HepG2 (cell line): Measurements from ENCODE around the gene PYCR2. TPM values are rescaled to one million over a fixed set of nuclear protein-coding genes. Genes with fewer than 3 reads are reported as not detected.

Source experiments
- ATF4 ChIP-seq, 2 experiments: fragments of 450-650 bp in 1 of 2; sonication (generic) in 1 of 2; formaldehyde crosslinking; IDR thresholded peaks; 2 replicates each; pipeline versions ENCODE4 v1.5.0 to v1.8.0; 2020 to 2022; ENCODE audit warnings: mild to moderate bottlenecking in 1 of 2, missing genetic modification reagents in 1 of 2
- RCOR2 ChIP-seq: IDR thresholded peaks from 2 replicates; pipeline ENCODE4 v1.6.1; 2016; ENCODE audit warnings: missing biosample characterization, missing genetic modification reagents
- RERE ChIP-seq: IDR thresholded peaks from 2 replicates; pipeline ENCODE4 v1.6.1; 2016; ENCODE audit warnings: low read depth, missing genetic modification reagents, missing compliant biosample characterization
- SYNCRIP ChIP-seq: fragments of 200-400 bp; formaldehyde crosslinking; IDR thresholded peaks from 2 replicates; pipeline ENCODE4 v1.6.1; 2018; ENCODE audit warnings: mild to moderate bottlenecking, low read depth, low read length; ENCODE audit not compliant: insufficient read depth
- YY1 ChIP-seq: IDR thresholded peaks from 2 replicates; pipeline ENCODE4 v1.6.1; 2011; ENCODE audit warnings: low read length, low read depth, moderate library complexity, mild to moderate bottlenecking; ENCODE audit not compliant: insufficient read depth, insufficient replicate concordance
- ZGPAT ChIP-seq: IDR thresholded peaks from 2 replicates; pipeline ENCODE4 v1.6.1; 2016; ENCODE audit warnings: mild to moderate bottlenecking
- ZNF570 ChIP-seq: sonication (generic); formaldehyde crosslinking; IDR thresholded peaks from 2 replicates; pipeline ENCODE4 v1.4.0; 2020; ENCODE audit warnings: mild to moderate bottlenecking, missing genetic modification reagents, borderline replicate concordance
- ZNF780A ChIP-seq: sonication (generic); formaldehyde crosslinking; IDR thresholded peaks from 2 replicates; pipeline ENCODE4 v1.8.0; 2022; ENCODE audit warnings: mild to moderate bottlenecking, missing genetic modification reagents, moderate library complexity
- polyA plus RNA-seq, 8 experiments: library from polyadenylated mRNA; depleted of rRNA in 3 of 8; stranded (reverse) in 7 of 8; unstranded in 1 of 8; fragments of >200 nt; fragmentation: Illumina TruSeq in 4 of 8; extraction: Trizol in 4 of 8; gene quantifications; 2 replicates each; pipeline versions ENCODE4 v1.2.1 to v1.2.3, GENCODE V29; 2011 to 2016; ENCODE audit warnings: low read depth in 4 of 8, missing spikeins in 1 of 8, mixed read lengths in 1 of 8; ENCODE audit not compliant: insufficient read depth in 1 of 8
- total RNA-seq, 5 experiments: library from RNA; depleted of rRNA; stranded (reverse); fragments of >200 nt; fragmentation: Illumina TruSeq; extraction: Trizol; gene quantifications; 2 replicates each; pipeline ENCODE4 v1.2.3, GENCODE V29; 2016; ENCODE audit warnings: low read depth in 1 of 5
- TF ChIP-seq, protein P1 (sequence below): sonication (generic); formaldehyde crosslinking; IDR thresholded peaks from 2 replicates; pipeline ENCODE4 v1.8.0; 2022; ENCODE audit warnings: low read depth, missing genetic modification reagents
- TF ChIP-seq, protein P2 (sequence below): IDR thresholded peaks from 2 replicates; pipeline ENCODE4 v1.6.1; 2012; ENCODE audit warnings: low read depth, low read length, improper control_type of control experiment
- TF ChIP-seq, protein P3 (sequence below): sonication (generic); formaldehyde crosslinking; IDR thresholded peaks from 2 replicates; pipeline ENCODE4 v1.4.0; 2020; ENCODE audit warnings: missing genetic modification reagents

The PYCR2 gene
- total and polyA plus RNA-seq, 2 of the 13 experiments (the other 11 are each of a cell fraction or from before 2014, with no cell fraction given): 47.2 to 47.8 TPM

DNA sequence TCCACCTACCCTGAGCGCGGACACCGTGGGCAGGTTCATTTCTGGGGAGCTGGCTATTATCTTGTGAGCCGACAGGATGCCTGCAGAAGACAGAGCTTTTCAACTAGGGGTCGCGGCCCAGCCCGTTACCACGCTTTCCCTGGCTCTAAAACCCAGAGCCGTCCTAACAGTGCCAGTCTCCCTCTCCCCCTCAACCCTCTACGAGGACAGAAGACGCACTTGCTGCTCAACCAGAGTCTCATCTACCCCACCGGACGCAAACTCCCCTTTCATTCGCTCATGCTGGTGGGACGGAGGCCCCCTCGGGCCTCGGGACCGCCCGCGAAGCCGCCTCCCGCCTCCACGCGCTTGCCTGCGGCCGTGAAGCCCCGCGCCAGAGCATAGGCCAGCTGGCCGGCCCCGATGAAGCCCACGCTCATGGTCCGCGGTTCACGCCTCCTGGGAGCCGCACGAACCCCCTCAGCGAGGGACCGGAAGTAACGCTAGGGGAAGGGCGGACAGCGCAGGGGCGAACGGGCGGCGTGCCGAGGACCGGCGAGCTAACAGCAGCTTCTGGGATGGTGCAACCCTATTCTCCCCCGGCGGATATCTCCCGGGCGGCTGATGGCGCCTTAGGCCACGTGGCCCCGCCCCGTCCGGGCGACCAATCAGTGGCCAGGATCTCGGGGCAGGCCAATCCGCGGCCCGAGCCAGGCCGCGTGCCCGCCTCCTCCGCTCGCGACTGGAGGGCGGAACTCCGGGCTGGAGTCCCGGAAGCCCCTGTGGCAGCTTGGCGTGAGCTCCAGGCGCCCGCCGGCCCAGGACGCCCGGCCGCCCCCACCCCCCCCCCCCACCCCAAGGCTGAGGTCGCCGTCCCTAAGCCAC lies at the start of gene PYCR2 (continued):
- TF ChIP-seq ZNF570 (CRISPR knock-in tag): no peak
- no peak for TF ChIP-seq ZNF780A (CRISPR knock-in tag)
- no peak for TF ChIP-seq SYNCRIP
- peak; percentile 75; the same call in 1 of the 2 replicates for TF ChIP-seq ZGPAT
- no peak for TF ChIP-seq RERE (CRISPR knock-in tag)
- TF ChIP-seq, protein P1, sequence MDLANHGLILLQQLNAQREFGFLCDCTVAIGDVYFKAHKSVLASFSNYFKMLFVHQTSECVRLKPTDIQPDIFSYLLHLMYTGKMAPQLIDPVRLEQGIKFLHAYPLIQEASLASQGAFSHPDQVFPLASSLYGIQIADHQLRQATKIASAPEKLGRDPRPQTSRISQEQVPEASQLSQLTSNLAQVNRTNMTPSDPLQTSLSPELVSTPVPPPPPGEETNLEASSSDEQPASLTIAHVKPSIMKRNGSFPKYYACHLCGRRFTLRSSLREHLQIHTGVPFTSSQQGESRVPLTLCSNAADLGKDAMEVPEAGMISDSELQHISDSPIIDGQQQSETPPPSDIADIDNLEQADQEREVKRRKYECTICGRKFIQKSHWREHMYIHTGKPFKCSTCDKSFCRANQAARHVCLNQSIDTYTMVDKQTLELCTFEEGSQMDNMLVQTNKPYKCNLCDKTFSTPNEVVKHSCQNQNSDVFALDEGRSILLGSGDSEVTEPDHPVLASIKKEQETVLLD: peak; percentile 97
- TF ChIP-seq, protein P2, sequence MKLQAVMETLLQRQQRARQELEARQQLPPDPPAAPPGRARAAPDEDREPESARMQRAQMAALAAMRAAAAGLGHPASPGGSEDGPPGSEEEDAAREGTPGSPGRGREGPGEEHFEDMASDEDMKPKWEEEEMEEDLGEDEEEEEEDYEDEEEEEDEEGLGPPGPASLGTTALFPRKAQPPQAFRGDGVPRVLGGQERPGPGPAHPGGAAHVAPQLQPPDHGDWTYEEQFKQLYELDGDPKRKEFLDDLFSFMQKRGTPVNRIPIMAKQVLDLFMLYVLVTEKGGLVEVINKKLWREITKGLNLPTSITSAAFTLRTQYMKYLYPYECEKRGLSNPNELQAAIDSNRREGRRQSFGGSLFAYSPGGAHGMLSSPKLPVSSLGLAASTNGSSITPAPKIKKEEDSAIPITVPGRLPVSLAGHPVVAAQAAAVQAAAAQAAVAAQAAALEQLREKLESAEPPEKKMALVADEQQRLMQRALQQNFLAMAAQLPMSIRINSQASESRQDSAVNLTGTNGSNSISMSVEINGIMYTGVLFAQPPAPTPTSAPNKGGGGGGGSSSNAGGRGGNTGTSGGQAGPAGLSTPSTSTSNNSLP: no peak
- TF ChIP-seq, protein P3, sequence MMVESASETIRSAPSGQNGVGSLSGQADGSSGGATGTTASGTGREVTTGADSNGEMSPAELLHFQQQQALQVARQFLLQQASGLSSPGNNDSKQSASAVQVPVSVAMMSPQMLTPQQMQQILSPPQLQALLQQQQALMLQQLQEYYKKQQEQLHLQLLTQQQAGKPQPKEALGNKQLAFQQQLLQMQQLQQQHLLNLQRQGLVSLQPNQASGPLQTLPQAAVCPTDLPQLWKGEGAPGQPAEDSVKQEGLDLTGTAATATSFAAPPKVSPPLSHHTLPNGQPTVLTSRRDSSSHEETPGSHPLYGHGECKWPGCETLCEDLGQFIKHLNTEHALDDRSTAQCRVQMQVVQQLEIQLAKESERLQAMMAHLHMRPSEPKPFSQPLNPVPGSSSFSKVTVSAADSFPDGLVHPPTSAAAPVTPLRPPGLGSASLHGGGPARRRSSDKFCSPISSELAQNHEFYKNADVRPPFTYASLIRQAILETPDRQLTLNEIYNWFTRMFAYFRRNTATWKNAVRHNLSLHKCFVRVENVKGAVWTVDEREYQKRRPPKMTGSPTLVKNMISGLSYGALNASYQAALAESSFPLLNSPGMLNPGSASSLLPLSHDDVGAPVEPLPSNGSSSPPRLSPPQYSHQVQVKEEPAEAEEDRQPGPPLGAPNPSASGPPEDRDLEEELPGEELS (CRISPR knock-in tag): no peak
- TF ChIP-seq ATF4 (CRISPR knock-in tag; IDR thresholded peaks at IDR 0.05): peak in 1 of 2 experiments; percentile 90; a peak in 2 of 4 replicates
- TF ChIP-seq RCOR2 (CRISPR knock-in tag): no peak
- TF ChIP-seq YY1: peak; percentile 84
